Mucosa of descending colon (tissue), 3 donors: ENCODE data around the gene SIK3. TPM values are rescaled to one million over a fixed set of nuclear protein-coding genes. Genes with fewer than 3 reads are reported as not detected.
"Not testable (repeated sequence)": the region's sequence is repeated elsewhere in the genome, so short reads cannot be mapped to it uniquely, and the experiment has no call there.

Experiments
- ATAC-seq: fragments of 200-7000 bp; cut with Tn5 transposase; one replicate; pipeline ENCODE4 v1.9.1; 2020; ENCODE audit warnings: mild to moderate bottlenecking, moderate library complexity
- DNase-seq, 3 donors: peaks; one replicate each; pipeline ENCODE4 v3.0.0-alpha.2; 2020
- H3K36me3 ChIP-seq: fragments of 200-600 bp; one replicate; pipeline ENCODE4 v1.8.0; 2021; ENCODE audit warnings: low read depth, mild to moderate bottlenecking
- H3K4me1 ChIP-seq: fragments of 200-600 bp; one replicate; pipeline ENCODE4 v1.8.0; 2021; ENCODE audit warnings: low read depth, mild to moderate bottlenecking
- H3K4me3 ChIP-seq: fragments of 200-600 bp; one replicate; pipeline ENCODE4 v1.8.0; 2021; ENCODE audit warnings: mild to moderate bottlenecking
- H3K9me3 ChIP-seq: fragments of 200-600 bp; one replicate; pipeline ENCODE4 v1.8.0; 2021; ENCODE audit warnings: mild to moderate bottlenecking
- intact Hi-C, 2 donors: fragments of 100-400 bp; cut with DNase I in 1 of 2; cut with micrococcal nuclease in 1 of 2; formaldehyde crosslinking; loops; one replicate each; pipeline versions ENCODE4 v1.11.0 to v1.11.1; 2022; cut with DNase I, micrococcal nuclease
- total RNA-seq, 3 donors: library from RNA; stranded (reverse); fragmentation: NEBNext Ultra II Directional in 2 of 3; extraction: Animal tissue kit (Norgen Biotek cat#: 25700) in 2 of 3; gene quantifications; one replicate each; pipeline versions ENCODE4 v1.2.1 to v1.2.4, GENCODE V29; 2021 to 2023
- TF ChIP-seq, protein P1 (sequence below): fragments of 200-600 bp; IDR thresholded peaks from one replicate; pipeline ENCODE4 v1.8.0; 2022; ENCODE audit warnings: antibody characterized with exemption, mild to moderate bottlenecking
- donor health status: DM: no; HTN: no; CAD: no; lungs with moderate emphysema.
- donor health status: DM: no; HTN: no; CAD: no.
- donor health status: DM: no; HTN: yes; CAD: no.

The SIK3 gene
- total RNA-seq, 3 donors from 2014 or later: 28.1 to 55.6 (median 41.8) TPM

GRCh38 chr11:116812109-116812508 lies 286.1 kb downstream of the SIK3 start:
- Histone ChIP-seq H3K4me3 (no peak overlapping the region), H3K36me3 (no peaks in the 10 kb centered on the region), H3K9me3 (no peaks in the 10 kb centered on the region), H3K4me1 (no peaks in the 10 kb centered on the region)
- DNase-seq (no peak), ATAC-seq (no peak)
- intact Hi-C loops: no loop called here
- TF ChIP-seq, protein P1, sequence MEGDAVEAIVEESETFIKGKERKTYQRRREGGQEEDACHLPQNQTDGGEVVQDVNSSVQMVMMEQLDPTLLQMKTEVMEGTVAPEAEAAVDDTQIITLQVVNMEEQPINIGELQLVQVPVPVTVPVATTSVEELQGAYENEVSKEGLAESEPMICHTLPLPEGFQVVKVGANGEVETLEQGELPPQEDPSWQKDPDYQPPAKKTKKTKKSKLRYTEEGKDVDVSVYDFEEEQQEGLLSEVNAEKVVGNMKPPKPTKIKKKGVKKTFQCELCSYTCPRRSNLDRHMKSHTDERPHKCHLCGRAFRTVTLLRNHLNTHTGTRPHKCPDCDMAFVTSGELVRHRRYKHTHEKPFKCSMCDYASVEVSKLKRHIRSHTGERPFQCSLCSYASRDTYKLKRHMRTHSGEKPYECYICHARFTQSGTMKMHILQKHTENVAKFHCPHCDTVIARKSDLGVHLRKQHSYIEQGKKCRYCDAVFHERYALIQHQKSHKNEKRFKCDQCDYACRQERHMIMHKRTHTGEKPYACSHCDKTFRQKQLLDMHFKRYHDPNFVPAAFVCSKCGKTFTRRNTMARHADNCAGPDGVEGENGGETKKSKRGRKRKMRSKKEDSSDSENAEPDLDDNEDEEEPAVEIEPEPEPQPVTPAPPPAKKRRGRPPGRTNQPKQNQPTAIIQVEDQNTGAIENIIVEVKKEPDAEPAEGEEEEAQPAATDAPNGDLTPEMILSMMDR: no peak

- TF ChIP-seq, protein P1: no peak
- H3K9me3 ChIP-seq: no peaks in the 10 kb centered on the region
- H3K36me3 ChIP-seq: no peaks in the 10 kb centered on the region
- intact Hi-C loops: no loop called here
- no peaks in the 10 kb centered on the region for H3K4me1 ChIP-seq
- ATAC-seq (no peak), DNase-seq (no peak)
- H3K4me3 ChIP-seq: no peak overlapping the region
Measured at GRCh38 chr11:116811194-116811593, 287.0 kb downstream of the SIK3 start.

DNA sequence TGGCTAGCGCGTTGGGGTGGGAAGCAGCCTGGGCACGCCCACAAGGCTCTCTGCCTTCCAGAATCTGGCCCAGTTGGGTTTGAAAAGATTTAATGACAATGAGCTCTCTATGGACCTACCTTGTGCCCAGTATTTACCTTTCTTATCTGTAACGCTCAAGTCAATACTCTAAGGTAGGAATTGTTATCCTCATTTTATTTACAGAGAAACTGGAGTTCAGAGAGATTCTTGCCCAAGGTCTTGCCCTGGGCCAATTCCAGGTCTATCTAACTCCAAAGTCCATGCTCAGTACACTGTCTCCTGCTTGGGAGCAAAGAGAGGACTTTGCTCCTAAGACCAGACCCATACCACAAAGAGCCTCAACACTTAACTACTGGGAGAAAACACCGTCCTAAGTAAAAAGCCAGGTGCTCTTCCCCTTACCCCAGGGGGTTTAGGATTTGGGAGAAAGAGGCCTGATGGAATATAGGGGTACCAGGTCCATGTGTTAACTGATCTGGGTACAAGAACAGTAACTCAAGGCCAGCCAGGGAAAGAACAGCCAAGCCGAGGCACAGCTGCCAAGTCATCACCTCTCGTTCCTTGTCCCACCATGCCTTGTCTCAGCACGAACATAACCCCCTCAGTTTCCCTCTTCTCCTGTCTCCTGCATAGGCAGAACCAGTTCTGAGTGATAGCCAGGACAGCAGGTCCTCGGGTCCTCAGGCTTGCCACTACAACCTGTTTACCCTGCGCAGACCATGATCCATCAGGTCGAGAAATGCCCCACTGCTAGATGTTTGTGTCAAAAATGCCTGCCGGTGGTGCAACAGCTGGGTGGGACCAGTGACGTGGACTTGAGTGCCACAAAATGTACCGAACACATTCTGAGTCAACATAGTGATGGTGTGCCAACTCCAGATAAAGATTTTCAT lies 289.7 kb downstream of the SIK3 start:
- Histone ChIP-seq H3K9me3 (no peaks in the 10 kb centered on the region), H3K36me3 (no peaks in the 10 kb centered on the region), H3K4me3 (no peak overlapping the region), H3K4me1 (no peaks in the 10 kb centered on the region)
- TF ChIP-seq, protein P1: no peak
- DNase-seq: peak in 2 of 3 donors; percentile 42 to 60
- intact Hi-C loops: no loop called here
- ATAC-seq: peak; percentile 89

DNA sequence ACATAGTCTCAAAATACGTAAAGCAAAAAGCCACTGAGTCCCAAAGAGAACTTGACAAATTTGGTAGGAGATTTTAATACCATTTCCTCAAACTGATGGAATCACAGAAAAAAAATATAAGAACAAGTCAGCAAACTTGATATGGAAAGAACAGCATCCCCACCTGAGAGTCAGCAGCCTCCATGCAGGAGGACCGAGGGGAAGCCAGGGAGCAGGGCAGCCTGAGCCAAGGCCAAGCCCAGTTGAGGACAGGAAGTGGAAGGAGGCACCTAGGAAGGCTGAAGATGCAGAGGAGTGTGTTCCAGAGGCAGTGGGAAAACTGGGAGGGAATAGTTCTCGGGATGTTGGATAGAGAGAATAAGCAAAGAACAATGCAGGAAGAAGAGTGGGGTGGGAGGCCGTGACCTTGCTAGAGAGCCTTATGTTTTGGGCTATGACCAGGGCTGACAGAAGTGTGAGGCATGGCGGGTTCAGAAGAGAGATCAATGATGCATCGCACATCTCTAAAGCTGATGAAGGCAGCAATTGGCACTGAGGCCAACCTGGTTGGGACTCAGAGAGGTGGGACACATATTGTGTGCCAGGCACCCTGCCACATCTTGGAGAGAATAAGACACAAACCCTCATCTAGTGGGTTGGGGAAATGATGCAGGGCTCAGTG lies 290.5 kb downstream of the SIK3 start:
- TF ChIP-seq, protein P1: no peak
- no peaks in the 10 kb centered on the region for H3K4me1 ChIP-seq
- no peak for DNase-seq
- H3K4me3 ChIP-seq: no peak overlapping the region
- no peaks in the 10 kb centered on the region for H3K9me3 ChIP-seq
- intact Hi-C loops: no loop called here
- ATAC-seq: peak; percentile 11
- H3K36me3 ChIP-seq: no peaks in the 10 kb centered on the region

DNA sequence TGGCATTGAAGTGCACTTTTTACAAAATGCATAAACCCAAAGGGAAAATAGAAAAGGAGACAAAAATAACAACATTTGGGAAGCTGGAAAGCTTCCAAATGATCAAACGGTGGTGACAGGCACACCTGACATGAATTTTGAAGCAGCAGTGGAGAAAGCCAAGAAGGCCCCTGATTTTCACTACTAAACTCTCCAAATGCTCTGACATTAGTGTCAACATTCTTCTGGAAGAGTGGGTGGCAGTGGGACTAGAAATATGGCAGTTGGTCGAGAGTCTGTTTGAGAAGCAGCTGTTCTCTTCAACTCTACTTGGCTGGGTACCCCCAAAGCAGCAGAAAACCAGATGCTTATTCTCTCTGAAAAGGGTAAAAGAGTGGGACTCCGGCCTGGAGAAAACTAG lies 294.2 kb downstream of the SIK3 start:
- no peaks in the 10 kb centered on the region for H3K4me1 ChIP-seq
- no peaks in the 10 kb centered on the region for H3K36me3 ChIP-seq
- TF ChIP-seq, protein P1: no peak
- no peak overlapping the region for H3K4me3 ChIP-seq
- ATAC-seq (no peak), DNase-seq (no peak)
- H3K9me3 ChIP-seq: no peaks in the 10 kb centered on the region
- intact Hi-C loops: no loop called here

GRCh38 chr11:116801662-116802061 lies 296.6 kb downstream of the SIK3 start:
- H3K9me3 ChIP-seq, H3K4me1 ChIP-seq, ATAC-seq, H3K36me3 ChIP-seq, intact Hi-C loops, H3K4me3 ChIP-seq, DNase-seq: not testable (repeated sequence)
